ENCODE data around the gene ROM1.

GRCh38 chr11:62572431-62572830, 40.6 kb upstream of the ROM1 start:
- TF ChIP-seq, protein P1, sequence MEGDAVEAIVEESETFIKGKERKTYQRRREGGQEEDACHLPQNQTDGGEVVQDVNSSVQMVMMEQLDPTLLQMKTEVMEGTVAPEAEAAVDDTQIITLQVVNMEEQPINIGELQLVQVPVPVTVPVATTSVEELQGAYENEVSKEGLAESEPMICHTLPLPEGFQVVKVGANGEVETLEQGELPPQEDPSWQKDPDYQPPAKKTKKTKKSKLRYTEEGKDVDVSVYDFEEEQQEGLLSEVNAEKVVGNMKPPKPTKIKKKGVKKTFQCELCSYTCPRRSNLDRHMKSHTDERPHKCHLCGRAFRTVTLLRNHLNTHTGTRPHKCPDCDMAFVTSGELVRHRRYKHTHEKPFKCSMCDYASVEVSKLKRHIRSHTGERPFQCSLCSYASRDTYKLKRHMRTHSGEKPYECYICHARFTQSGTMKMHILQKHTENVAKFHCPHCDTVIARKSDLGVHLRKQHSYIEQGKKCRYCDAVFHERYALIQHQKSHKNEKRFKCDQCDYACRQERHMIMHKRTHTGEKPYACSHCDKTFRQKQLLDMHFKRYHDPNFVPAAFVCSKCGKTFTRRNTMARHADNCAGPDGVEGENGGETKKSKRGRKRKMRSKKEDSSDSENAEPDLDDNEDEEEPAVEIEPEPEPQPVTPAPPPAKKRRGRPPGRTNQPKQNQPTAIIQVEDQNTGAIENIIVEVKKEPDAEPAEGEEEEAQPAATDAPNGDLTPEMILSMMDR (IDR thresholded peaks at IDR 0.05), result no peak
- TF ChIP-seq POLR2AphosphoS5 (IDR thresholded peaks at IDR 0.05; ENCODE audit: low read depth, low read length), result no peak
- TF ChIP-seq SIN3A (IDR thresholded peaks at IDR 0.05; ENCODE audit: borderline replicate concordance, insufficient read depth, low read depth, low read length), result no peak
- no peak for TF ChIP-seq REST (IDR thresholded peaks at IDR 0.05; ENCODE audit: insufficient read depth in 1 of 2, low read depth in 2 of 2, low read length in 1 of 2)
- no peak for TF ChIP-seq TCF7L2 (IDR thresholded peaks at IDR 0.05; ENCODE audit: low read depth, low read length)

Data from Panc1 (cell line).